Mucosa of rectum (tissue), 2 donors: Measurements from ENCODE around the gene WFDC8.

ENCODE experiments used
- H3K27ac ChIP-seq, 2 donors: one replicate each; pipeline ENCODE4 v1.7.0; 2013; ENCODE audit warnings: inconsistent platforms in 2 of 2, low read depth in 2 of 2, low read length in 2 of 2
- H3K27me3 ChIP-seq, 2 donors: one replicate each; pipeline ENCODE4 v1.7.0; 2013; ENCODE audit warnings: low read length in 2 of 2; ENCODE audit not compliant: control insufficient read depth in 2 of 2, insufficient read depth in 2 of 2
- H3K36me3 ChIP-seq, 2 donors: one replicate each; pipeline ENCODE4 v1.7.0; 2013; ENCODE audit warnings: low read length in 2 of 2; ENCODE audit not compliant: control insufficient read depth in 2 of 2, insufficient read depth in 2 of 2
- H3K4me1 ChIP-seq, 2 donors: one replicate each; pipeline ENCODE4 v1.7.0; 2013; ENCODE audit warnings: low read length in 2 of 2, mild to moderate bottlenecking in 1 of 2; ENCODE audit not compliant: control insufficient read depth in 2 of 2, insufficient read depth in 2 of 2
- H3K4me3 ChIP-seq, 2 donors: one replicate each; pipeline ENCODE4 v1.7.0; 2013; ENCODE audit warnings: low read length in 2 of 2
- H3K9ac ChIP-seq, 2 donors: one replicate each; pipeline ENCODE4 v1.7.0; 2013; ENCODE audit warnings: low read length in 2 of 2, low read depth in 1 of 2, mild to moderate bottlenecking in 1 of 2
- H3K9me3 ChIP-seq, 2 donors: one replicate each; pipeline ENCODE4 v1.7.0; 2013; ENCODE audit warnings: low read length in 2 of 2; ENCODE audit not compliant: control insufficient read depth in 2 of 2
- donor health status: healthy.
- donor health status: Normal muscosa, but diverticular disease.

The WFDC8 gene

GRCh38 chr20:45552456-45552855 is 26.6 kb downstream of the WFDC8 start:
- Histone ChIP-seq H3K27ac (no peak overlapping the region), H3K36me3 (no peaks in the 10 kb centered on the region), H3K4me3 (no peak overlapping the region)

GRCh38 chr20:45550765-45551164 is 28.3 kb downstream of the WFDC8 start:
- peaks cover 0 to 4% of the 10 kb centered on the region in 2 donors for H3K4me1 ChIP-seq
- H3K36me3 ChIP-seq: no peaks in the 10 kb centered on the region
- H3K9ac ChIP-seq: no peak overlapping the region
- H3K27ac ChIP-seq: no peak overlapping the region
- no peak overlapping the region for H3K4me3 ChIP-seq
- no peaks in the 10 kb centered on the region for H3K27me3 ChIP-seq
- no peaks in the 10 kb centered on the region for H3K9me3 ChIP-seq

More at GRCh38 chr20:45552456-45552855, 26.6 kb downstream of the WFDC8 start:
- Histone ChIP-seq H3K27me3 (no peaks in the 10 kb centered on the region), H3K9ac (no peak overlapping the region), H3K4me1 (peaks cover 0 to 4% of the 10 kb centered on the region in 2 donors), H3K9me3 (no peaks in the 10 kb centered on the region)

GRCh38 chr20:45548410-45548809 is 30.7 kb downstream of the WFDC8 start:
- no peak overlapping the region for H3K4me3 ChIP-seq
- no peaks in the 10 kb centered on the region for H3K36me3 ChIP-seq
- peaks cover 0 to 4% of the 10 kb centered on the region in 2 donors for H3K4me1 ChIP-seq
- no peak overlapping the region for H3K9ac ChIP-seq
- no peaks in the 10 kb centered on the region for H3K27me3 ChIP-seq
- H3K27ac ChIP-seq: no peak overlapping the region
- no peaks in the 10 kb centered on the region for H3K9me3 ChIP-seq

DNA sequence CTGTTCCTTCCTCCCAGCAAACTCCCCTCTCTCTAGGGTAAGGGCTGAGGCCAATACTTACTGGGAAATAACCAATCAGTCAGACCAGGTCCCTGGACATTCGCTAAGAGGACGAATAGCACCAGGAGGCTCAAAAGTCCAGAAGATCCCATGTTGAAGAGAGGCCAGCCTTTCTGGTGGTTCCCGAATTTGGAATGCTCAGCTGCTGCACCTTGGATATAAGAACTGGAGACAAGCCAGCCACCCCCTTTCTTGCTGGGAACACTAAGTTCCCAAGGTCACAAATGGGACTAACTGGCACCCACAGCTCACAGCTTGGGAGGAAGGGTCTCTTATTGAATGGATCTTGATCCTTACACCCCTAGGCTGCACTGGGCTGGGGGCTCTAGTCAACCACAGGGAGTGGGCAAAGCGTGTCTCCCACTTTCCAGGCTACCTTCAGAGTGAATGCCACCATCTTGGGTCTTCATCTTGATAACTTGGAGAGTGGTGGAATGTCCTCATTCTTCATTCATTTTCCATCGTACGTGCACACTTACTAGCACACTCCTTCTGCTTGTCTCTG is 31.8 kb downstream of the WFDC8 start, which contains the start of gene EPPIN:
Gene EPPIN, minus strand, starts transcription at position 196 of the 565 bp plus-strand sequence. Its CDS starts 44 bp downstream, at position 152.
- no peaks in the 10 kb centered on the region for H3K36me3 ChIP-seq
- H3K27me3 ChIP-seq: no peaks in the 10 kb centered on the region
- H3K9me3 ChIP-seq: no peaks in the 10 kb centered on the region
- H3K27ac ChIP-seq: no peak within 1 kb of the TSS
- peaks cover 0 to 4% of the 10 kb centered on the region in 2 donors for H3K4me1 ChIP-seq
- no peak within 1 kb of the TSS for H3K9ac ChIP-seq
- no peak within 1 kb of the TSS for H3K4me3 ChIP-seq

DNA sequence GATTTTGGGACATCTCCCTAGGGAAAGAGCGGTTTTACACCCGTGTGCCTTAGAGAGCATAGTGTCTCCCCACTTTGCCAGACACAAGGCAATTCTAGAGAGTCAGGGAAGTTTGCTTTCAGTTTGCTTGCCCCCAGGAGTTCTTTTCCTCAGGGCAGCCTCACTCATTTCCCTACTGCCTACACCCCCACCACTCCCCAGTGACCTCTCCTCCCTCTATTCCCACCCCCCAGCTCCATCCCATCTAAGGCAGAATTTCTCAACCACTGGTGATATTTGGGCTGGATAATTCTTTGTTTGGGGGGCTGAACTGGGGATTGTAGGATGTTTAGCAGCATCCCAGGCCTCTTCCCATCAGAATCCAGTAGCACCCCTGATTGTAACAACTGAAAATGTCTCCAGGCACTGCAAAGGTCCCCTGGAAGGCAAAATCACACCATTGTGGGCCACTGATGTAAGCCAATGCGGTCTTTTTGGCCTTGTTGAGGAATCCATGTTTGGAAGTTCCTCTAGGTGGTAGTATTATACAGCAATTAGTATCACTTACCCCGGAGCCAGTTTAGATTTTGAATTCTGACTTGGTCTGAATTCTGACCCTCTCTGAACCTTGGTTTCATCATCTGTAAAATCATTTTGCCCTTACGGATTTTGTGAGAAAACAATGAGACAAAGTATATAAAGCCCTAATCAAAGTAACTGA is 33.2 kb downstream of the WFDC8 start:
- Histone ChIP-seq H3K4me3 (no peak overlapping the region), H3K9ac (no peak overlapping the region), H3K27ac (no peak overlapping the region), H3K4me1 (no peaks in the 10 kb centered on the region), H3K27me3 (no peaks in the 10 kb centered on the region), H3K36me3 (no peaks in the 10 kb centered on the region), H3K9me3 (no peaks in the 10 kb centered on the region)

DNA sequence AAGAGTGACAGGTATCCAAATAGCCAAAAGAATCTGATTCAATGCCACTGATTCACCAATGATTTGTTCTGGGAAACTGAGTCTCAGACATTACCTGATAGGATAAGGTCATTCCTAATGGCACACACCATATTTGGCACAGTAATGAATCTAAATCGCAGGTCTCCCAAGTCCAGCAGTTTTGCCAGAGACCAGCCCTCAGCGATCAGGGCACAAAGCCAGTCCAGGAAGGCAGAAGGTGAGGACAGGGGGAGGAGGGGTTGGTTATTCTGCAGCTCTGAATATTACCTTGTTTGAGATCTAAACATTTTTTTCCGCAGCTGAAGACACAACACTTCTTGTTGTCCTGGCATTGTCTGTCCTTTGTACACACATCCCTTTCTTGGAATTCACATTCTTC is 33.7 kb downstream of the WFDC8 start:
- Histone ChIP-seq H3K27me3 (no peaks in the 10 kb centered on the region), H3K4me3 (no peak overlapping the region), H3K27ac (no peak overlapping the region), H3K4me1 (no peaks in the 10 kb centered on the region), H3K9ac (no peak overlapping the region), H3K36me3 (no peaks in the 10 kb centered on the region), H3K9me3 (no peaks in the 10 kb centered on the region)

DNA sequence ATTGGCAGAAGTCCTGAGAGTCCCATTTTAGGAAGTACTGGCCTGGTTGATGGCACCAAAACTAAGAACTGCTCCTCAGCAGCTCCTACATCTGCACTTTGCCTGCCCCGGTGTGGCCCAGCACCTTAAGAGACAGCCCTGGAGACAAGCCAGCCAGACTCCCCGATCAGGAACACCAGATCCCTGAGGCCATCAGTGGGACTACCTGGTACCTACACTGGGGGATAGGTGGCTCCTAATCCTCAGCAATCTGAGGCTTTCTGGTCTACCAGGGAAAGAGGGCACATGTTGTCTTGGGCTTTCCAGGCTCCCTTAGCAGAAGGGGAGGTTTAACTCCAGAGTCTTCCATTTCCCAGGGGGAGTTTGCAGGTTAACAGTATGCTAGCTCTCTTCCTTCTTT is 39.7 kb downstream of the WFDC8 start, which contains the start of gene WFDC6:
Gene WFDC6, minus strand, starts transcription at position 101 of the 400 bp plus-strand sequence. Its CDS starts 75 bp downstream, at position 26.
- no peaks in the 10 kb centered on the region for H3K4me1 ChIP-seq
- H3K9ac ChIP-seq: no peak within 1 kb of the TSS
- H3K27me3 ChIP-seq: peaks cover 0 to 7% of the 10 kb centered on the region in 2 donors
- H3K4me3 ChIP-seq: no peak within 1 kb of the TSS
- no peaks in the 10 kb centered on the region for H3K36me3 ChIP-seq
- no peak within 1 kb of the TSS for H3K27ac ChIP-seq
- no peaks in the 10 kb centered on the region for H3K9me3 ChIP-seq

- no peaks in the 10 kb centered on the region for H3K9me3 ChIP-seq
- H3K4me1 ChIP-seq: no peaks in the 10 kb centered on the region
- H3K4me3 ChIP-seq: no peak overlapping the region
- no peak overlapping the region for H3K27ac ChIP-seq
- no peak overlapping the region for H3K9ac ChIP-seq
- H3K36me3 ChIP-seq: no peaks in the 10 kb centered on the region
- H3K27me3 ChIP-seq: peaks cover 0 to 7% of the 10 kb centered on the region in 2 donors
Observed at GRCh38 chr20:45538209-45538799, 40.8 kb downstream of the WFDC8 start.

GRCh38 chr20:45527294-45527693 is 51.8 kb downstream of the WFDC8 start:
- H3K27ac ChIP-seq: no peak overlapping the region
- H3K4me1 ChIP-seq: no peaks in the 10 kb centered on the region
- no peaks in the 10 kb centered on the region for H3K9me3 ChIP-seq
- no peaks in the 10 kb centered on the region for H3K36me3 ChIP-seq
- no peak overlapping the region for H3K4me3 ChIP-seq
- no peak overlapping the region for H3K9ac ChIP-seq
- H3K27me3 ChIP-seq: no peaks in the 10 kb centered on the region

DNA sequence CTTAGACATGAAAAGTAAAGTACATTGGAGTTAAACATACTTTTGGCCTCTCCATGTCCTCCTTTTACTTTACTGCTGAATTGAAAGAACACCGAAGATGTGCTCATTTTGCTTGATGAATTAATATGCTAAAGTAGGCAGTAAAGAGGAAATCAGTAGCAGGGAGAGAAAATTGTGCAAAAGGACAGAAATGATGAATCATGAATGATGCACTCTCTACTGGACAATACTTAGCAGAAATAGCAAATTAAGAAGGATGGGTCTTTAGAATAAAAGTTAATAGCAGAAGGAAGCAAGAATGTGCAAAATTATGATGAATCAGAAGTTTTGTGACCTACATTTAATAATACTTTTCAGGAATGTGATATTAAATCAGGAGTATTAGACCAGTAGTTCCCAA is 55.3 kb downstream of the WFDC8 start:
- no peak overlapping the region for H3K4me3 ChIP-seq
- no peak overlapping the region for H3K27ac ChIP-seq
- no peaks in the 10 kb centered on the region for H3K9me3 ChIP-seq
- H3K9ac ChIP-seq: no peak overlapping the region
- H3K27me3 ChIP-seq: no peaks in the 10 kb centered on the region
- no peaks in the 10 kb centered on the region for H3K36me3 ChIP-seq
- H3K4me1 ChIP-seq: no peaks in the 10 kb centered on the region
